ENCODE measurements around the gene B4GALNT3.
A peak's percentile ranks its signal among the peaks of the same experiment; 100 is the strongest.
"Not testable (repeated sequence)": the region's sequence is repeated elsewhere in the genome, so short reads cannot be mapped to it uniquely, and the experiment has no call there.

The B4GALNT3 gene

DNA sequence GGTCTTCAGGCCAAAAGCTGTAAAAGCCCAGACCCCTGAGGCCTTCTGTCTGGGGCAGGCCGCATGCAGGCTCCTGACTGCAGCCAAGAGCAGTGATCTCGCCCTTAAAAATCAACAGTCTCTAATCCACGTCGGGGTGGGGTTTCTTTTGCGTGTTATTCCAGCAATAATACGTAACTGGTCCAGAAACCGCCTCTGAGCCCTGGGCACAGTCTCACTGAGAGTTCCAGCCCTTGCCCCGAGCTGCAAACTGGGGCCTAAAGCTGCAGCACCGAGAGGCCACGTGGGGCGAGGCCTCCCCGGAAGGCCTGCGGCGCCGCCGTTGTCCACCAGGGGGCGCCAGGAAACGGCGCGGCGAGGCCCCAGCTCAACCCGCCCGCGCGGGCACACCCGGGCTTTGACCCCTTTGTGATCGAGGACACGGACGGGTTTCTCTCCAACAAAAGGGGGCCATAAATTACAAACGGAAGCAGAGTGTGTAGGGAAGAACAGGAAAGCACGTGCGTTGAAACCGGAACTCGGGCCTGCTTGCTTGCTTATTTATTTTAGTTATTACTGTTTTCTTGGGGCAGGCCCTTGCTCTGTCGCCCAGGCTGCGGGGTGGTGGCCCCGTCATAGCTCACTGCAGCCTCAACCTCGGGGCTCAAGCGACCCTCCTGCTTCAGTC, 116.3 kb downstream of the B4GALNT3 start:
- peak; percentile 87 for DNase-seq (ENCODE audit: low read depth)

GRCh38 chr12:576615-577110, 116.9 kb downstream of the B4GALNT3 start:
- DNase-seq (ENCODE audit: low read depth) = no peak

DNA sequence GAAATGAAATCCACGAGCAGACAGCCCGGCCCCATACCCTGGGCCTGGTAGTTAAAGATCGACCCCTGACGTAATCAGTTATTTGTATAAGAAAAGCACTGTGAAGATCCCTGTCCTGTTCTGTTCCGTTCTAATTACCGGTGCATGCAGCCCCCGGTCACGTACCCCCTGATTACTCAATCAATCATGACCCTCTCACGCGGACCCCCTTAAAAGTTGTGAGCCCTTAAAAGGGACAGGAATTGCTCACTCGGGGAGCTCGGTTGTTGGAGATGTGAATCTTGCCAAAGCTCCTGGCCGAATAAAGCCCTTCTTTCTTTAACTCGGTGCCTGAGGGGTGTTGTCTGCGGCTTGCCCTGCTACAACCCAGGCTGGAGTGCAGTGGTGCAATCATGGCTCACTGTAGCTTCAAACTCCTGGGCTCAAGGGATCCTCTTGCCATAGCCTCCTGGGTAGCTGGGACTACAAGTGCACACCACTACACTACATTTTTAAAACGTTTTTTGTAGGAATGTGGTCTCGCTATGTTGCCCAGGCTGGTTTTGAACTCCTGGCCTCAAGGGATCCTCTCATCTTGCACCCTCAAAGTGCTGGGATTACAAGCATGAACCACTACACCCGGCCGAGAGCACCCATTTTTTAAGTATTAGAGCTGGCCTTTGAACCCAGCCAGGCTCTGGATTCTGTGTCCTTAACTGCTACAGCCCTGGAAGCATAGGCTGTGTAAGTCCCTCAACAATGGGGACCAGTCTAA, 118.4 kb downstream of the B4GALNT3 start:
- not testable (repeated sequence) for DNase-seq (ENCODE audit: low read depth)

GRCh38 chr12:578748-579419, 119.1 kb downstream of the B4GALNT3 start:
- no peak for DNase-seq (ENCODE audit: low read depth)

DNA sequence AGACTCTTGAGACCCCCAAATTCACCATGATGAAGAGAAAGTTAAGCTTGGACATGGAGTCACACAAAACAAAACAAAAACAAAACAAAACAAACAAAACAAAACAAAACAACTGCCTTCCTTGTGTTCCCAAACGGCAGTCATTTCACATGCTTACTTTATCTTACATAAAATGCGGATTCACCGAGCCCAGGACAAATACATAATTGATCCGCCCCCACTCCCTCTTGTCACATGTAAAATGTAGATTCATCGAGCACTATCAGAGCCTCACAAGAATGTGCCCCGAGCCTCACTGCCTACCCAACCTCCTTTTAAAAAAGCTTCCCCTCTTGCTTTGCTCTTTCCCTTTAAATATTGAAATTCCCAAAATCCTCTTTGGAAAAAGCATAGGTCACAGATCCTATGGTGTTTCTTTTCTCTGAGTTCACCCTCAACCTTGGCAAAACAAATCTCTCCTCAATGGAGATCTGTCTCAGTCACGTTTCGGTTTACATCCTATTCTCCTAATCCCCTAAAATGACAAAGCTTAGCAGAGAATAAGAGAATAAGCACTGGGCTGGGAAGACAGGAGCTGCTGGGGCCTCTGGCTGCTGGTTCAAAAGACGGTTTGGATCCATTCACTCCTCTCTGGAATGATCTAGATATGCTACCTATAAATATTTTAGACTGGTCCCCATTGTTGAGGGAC, 119.8 kb downstream of the B4GALNT3 start:
- no peak for DNase-seq (ENCODE audit: low read depth)

DNA sequence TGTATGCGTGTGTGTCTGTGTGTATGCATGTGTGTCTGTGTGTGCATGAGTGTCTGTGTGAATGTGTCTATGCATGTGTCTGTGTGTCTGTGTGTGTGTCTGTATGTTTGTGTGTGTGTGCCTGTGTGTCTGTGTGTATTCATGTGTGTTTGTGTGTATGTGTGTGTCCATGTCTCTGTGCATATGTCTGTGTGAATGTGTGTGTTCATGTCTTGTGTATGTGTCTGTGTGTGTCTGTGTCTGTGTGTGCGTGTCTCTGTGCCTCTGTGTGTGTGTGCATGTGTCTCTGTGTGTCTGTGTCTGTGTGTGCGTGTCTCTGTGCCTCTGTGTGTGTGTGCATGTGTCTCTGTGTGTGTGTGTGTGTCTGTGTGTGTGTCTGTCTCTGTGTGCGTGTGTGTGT, 121.1 kb downstream of the B4GALNT3 start:
- DNase-seq (ENCODE audit: low read depth) = no peak

DNA sequence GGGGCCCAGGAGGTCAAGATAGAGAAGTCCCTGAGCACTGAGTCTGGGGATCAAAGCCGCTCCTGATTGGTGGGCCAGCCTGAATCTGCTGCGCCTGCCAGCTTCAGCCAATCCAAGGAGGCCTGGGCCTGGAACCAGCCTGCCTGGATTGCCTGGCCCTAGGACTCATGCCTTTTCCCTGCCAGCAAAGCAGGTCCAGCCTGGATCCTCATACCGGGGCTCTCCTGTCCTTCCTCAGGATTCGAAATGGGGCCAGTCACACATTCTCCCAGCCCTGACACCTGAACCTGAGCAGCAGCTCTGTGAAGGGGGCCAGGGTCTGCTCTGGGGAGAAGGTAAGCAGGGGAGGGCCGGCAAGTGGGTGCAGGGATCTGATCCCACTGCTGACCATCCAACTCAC, 121.6 kb downstream of the B4GALNT3 start:
- no peak for DNase-seq (ENCODE audit: low read depth)

DNA sequence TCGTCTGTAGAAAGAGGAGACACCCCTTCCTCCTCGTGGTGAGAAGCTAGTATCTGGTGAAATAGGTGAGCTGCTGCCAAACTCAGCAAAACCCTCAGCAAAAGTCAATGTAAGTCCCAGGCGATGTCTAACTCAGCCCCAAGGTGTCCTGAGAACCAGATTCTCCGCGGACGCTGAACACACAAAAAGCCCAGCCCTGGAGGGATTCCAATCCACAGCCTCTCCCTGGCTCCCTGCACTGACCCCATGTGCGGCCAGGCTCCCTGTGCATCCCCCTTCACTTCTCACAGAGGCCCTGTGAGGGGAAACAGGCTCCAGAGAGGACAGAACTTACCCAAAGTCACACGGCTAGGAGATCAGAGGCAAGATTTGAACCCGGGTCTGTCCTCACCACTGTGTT, 122.0 kb downstream of the B4GALNT3 start:
- no peak for DNase-seq (ENCODE audit: low read depth)

- DNase-seq (ENCODE audit: low read depth) = no peak
Measured at GRCh38 chr12:583251-583869, 123.6 kb downstream of the B4GALNT3 start.

GRCh38 chr12:585062-586061, 125.6 kb downstream of the B4GALNT3 start:
- DNase-seq (ENCODE audit: low read depth) = no peak

DNA sequence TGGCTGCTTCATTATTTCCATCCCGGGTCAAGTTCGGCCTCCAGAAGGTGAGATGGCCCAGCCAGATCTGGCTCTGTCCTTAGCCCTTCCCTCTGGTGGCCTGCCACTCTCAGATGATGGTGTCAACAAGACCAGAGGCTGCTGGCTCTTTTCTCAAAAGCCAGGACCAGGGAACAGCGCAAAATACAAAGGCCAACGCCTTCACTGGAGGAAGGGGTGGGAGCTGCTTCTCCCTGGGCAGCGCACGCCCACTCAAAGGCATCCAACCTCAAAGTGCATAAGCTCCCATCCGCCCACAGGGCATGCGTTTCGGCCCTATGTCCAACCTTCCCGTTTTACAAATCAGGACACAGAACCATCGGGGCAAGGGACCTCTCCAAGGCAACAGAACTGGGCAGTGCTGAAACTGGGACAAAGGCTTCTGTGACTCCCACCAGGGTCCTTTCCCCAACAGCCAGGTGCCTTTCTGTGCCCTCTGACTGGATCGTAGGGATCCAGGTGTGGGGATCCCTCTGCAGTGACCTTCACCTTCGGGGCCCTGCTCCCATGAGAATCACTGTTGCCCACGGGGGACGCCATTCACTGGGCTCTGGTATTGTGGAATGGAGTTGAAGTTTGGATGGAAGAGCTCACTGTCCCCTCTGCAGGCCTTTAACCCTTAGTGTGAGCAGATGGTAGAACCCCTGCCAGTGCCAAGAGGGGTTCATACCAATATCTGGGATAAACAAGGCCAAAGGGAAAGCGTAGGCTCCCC, 126.8 kb downstream of the B4GALNT3 start:
- DNase-seq (ENCODE audit: low read depth) = no peak

- no peak for DNase-seq (ENCODE audit: low read depth)
Measured at GRCh38 chr12:587132-588023, 127.6 kb downstream of the B4GALNT3 start.

GRCh38 chr12:588024-588322, 128.2 kb downstream of the B4GALNT3 start:
- no peak for DNase-seq (ENCODE audit: low read depth)

- DNase-seq (ENCODE audit: low read depth) = no peak
Measured at GRCh38 chr12:588646-589045, 128.9 kb downstream of the B4GALNT3 start.

GRCh38 chr12:590206-590750, 130.5 kb downstream of the B4GALNT3 start:
- DNase-seq (ENCODE audit: low read depth) = no peak

DNA sequence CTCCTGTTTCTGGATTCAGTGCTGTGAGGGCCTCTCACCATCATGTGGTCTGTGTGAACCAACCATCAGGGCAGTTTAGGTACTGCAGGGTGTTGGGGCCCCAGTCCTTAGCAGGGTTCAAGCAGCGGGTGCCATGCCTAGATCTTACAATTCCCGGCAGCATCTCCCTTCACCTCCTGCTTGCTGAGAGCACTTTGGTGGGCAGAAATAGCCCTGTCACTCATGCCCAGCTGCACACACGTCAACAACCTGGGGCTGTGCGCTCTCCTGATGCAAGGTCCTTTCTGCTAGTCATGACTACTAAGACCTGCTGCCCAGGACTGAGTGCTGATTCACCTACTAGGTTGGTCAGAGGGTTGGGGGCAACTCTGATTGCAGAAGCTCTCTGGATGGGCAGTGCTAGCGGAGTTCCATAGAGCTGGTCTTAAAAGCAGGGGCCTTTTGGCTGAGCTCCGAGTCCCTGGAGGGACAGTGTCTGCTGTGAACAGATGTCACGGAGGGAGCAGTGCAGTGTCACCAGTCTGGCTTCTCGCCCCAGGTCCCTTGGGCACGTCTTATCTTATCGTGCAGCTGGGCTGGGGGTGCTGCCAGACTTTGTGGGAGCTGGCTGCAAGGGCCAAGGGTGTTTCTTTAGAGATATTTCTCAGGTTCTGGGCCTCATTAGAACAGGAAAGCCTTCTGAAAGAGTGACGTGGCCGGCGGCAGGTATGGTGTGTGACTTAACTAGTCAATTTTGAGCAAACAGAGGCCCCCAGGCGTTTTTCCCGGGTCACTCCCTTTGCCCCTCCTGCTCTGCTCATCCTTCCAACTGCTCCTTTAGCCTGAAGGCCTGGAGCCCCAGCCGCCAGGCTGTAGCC, 131.7 kb downstream of the B4GALNT3 start:
- no peak for DNase-seq (ENCODE audit: low read depth)

DNA sequence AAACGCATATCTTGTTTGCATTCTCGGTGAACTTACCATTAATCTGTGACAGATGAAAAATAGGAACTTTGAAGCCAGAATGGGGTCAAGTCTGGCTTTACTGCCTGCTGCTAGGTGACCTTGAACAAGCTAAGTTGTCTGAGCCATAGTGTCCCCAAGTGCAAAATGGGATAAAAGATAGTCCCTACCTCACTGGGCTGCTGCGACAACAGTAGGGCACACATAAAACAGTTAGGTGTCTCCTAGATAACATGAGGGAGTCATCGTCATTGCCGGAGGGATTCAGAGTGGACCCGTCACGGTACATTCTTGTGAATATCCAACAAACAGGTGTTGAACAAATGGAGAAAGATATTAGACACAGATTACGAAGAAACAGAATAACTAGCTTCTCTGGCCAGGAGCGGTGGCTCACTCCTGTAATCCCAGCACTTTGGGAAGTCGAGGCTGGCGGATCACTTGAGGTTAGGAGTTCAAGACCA, 132.3 kb downstream of the B4GALNT3 start:
- DNase-seq (ENCODE audit: low read depth) = no peak
